ENCODE data around the gene GLIPR1L2. TPM values are rescaled to one million over a fixed set of nuclear protein-coding genes. Genes with fewer than 3 reads are reported as not detected.

The GLIPR1L2 gene
- total and polyA plus RNA-seq, 7 donors: 0.04 to 1.5 (median 0.58) TPM; not detected in 1

- Histone ChIP-seq H3K27me3 (ENCODE audit: insufficient read depth in 3 of 3, low read length in 2 of 3) (no peaks in the 10 kb centered on the region), H3K27ac (no peak overlapping the region), H3K9me3 (no peaks in the 10 kb centered on the region), H3K36me3 (ENCODE audit: insufficient read depth in 1 of 2, low read depth in 1 of 2) (no peaks in the 10 kb centered on the region), H3K4me3 (no peak overlapping the region), H3K4me1 (no peaks in the 10 kb centered on the region)
- TF ChIP-seq CTCF (IDR thresholded peaks at IDR 0.05): no peak
- ATAC-seq (no peak), DNase-seq (no peak)
- intact Hi-C loops (cut with DNase I): no loop called here
- 70 to 75% (median 71%) methylated on average over 2 of the region's 2 CpGs for WGBS, 3 donors
Measured at GRCh38 chr12:75419841-75420240, 29.0 kb downstream of the GLIPR1L2 start.

GRCh38 chr12:75427491-75427890, 36.6 kb downstream of the GLIPR1L2 start:
- WGBS, 3 donors: 0 to 48% (median 41%) methylated on average over 1 of the region's 1 CpG
- intact Hi-C loops (cut with DNase I): no loop called here
- Histone ChIP-seq H3K36me3 (ENCODE audit: insufficient read depth in 1 of 2, low read depth in 1 of 2) (no peaks in the 10 kb centered on the region), H3K27ac (no peak overlapping the region), H3K4me1 (no peaks in the 10 kb centered on the region), H3K9me3 (peaks cover 8% of the 10 kb centered on the region), H3K27me3 (ENCODE audit: insufficient read depth in 3 of 3, low read length in 2 of 3) (no peaks in the 10 kb centered on the region), H3K4me3 (no peak overlapping the region)
- no peak for DNase-seq
- no peak for ATAC-seq
- no peak for TF ChIP-seq CTCF (IDR thresholded peaks at IDR 0.05)

- peaks cover 8% of the 10 kb centered on the region for H3K9me3 ChIP-seq
- H3K36me3 ChIP-seq (ENCODE audit: insufficient read depth in 1 of 2, low read depth in 1 of 2): no peaks in the 10 kb centered on the region
- intact Hi-C loops (cut with DNase I): no loop called here
- no peaks in the 10 kb centered on the region for H3K4me1 ChIP-seq
- no peak overlapping the region for H3K27ac ChIP-seq
- no peak for TF ChIP-seq CTCF (IDR thresholded peaks at IDR 0.05)
- no peak overlapping the region for H3K4me3 ChIP-seq
- WGBS, 3 donors: 65 to 97% (median 91%) methylated on average over 1 of the region's 1 CpG
- DNase-seq (no peak), ATAC-seq (no peak)
- H3K27me3 ChIP-seq (ENCODE audit: insufficient read depth in 3 of 3, low read length in 2 of 3): no peaks in the 10 kb centered on the region
Measured at GRCh38 chr12:75428767-75429166, 37.9 kb downstream of the GLIPR1L2 start.

- Histone ChIP-seq H3K27ac (no peak overlapping the region), H3K9me3 (peaks cover 22% of the 10 kb centered on the region), H3K4me1 (no peaks in the 10 kb centered on the region), H3K4me3 (no peak overlapping the region), H3K27me3 (ENCODE audit: insufficient read depth in 3 of 3, low read length in 2 of 3) (no peaks in the 10 kb centered on the region), H3K36me3 (ENCODE audit: insufficient read depth in 1 of 2, low read depth in 1 of 2) (no peaks in the 10 kb centered on the region)
- intact Hi-C loops (cut with DNase I): no loop called here
- no peak for TF ChIP-seq CTCF (IDR thresholded peaks at IDR 0.05)
- DNase-seq (no peak), ATAC-seq (no peak)
- WGBS, 3 donors: 47 to 75% (median 61%) methylated on average over 1 of the region's 1 CpG
Measured at GRCh38 chr12:75432924-75433323, 42.0 kb downstream of the GLIPR1L2 start.

- DNase-seq (no peak), ATAC-seq (no peak)
- Histone ChIP-seq H3K27ac (no peak overlapping the region), H3K27me3 (ENCODE audit: insufficient read depth in 3 of 3, low read length in 2 of 3) (no peaks in the 10 kb centered on the region), H3K9me3 (peaks cover 14% of the 10 kb centered on the region), H3K36me3 (ENCODE audit: insufficient read depth in 1 of 2, low read depth in 1 of 2) (no peaks in the 10 kb centered on the region), H3K4me1 (no peaks in the 10 kb centered on the region), H3K4me3 (no peak overlapping the region)
- TF ChIP-seq CTCF (IDR thresholded peaks at IDR 0.05): no peak
- intact Hi-C loops (cut with DNase I): no loop called here
- 69 to 75% (median 70%) methylated on average over 2 of the region's 2 CpGs for WGBS, 3 donors
Measured at GRCh38 chr12:75437564-75437963, 46.7 kb downstream of the GLIPR1L2 start.
